Colonic mucosa (tissue), 4 donors: ENCODE data around the gene HEMK1. TPM values are rescaled to one million over a fixed set of nuclear protein-coding genes. Genes with fewer than 3 reads are reported as not detected.

Source experiments
- DNase-seq: peaks from one replicate; pipeline ENCODE4 v3.0.0-alpha.2; 2020
- H3K27ac ChIP-seq: fragments of 200-600 bp; one replicate; pipeline ENCODE4 v1.8.0; 2021
- H3K27me3 ChIP-seq: fragments of 200-600 bp; one replicate; pipeline ENCODE4 v1.8.0; 2021
- H3K36me3 ChIP-seq: fragments of 200-600 bp; one replicate; pipeline ENCODE4 v1.8.0; 2021
- H3K4me1 ChIP-seq: fragments of 200-600 bp; one replicate; pipeline ENCODE4 v1.8.0; 2021; ENCODE audit warnings: mild to moderate bottlenecking
- H3K4me3 ChIP-seq: fragments of 200-600 bp; one replicate; pipeline ENCODE4 v1.8.0; 2021
- H3K9ac ChIP-seq, 2 donors: one replicate each; pipeline ENCODE4 v1.7.0; 2013; ENCODE audit warnings: control low read depth in 2 of 2, low read depth in 2 of 2, low read length in 2 of 2
- H3K9me3 ChIP-seq: fragments of 200-600 bp; one replicate; pipeline ENCODE4 v1.8.0; 2021
- intact Hi-C: fragments of 100-400 bp; cut with DNase I; formaldehyde crosslinking; loops from one replicate; pipeline ENCODE4 v1.14.1; 2022
- total RNA-seq, 2 donors: library from RNA; stranded (reverse); fragmentation: NEBNext Ultra II Directional in 1 of 2; extraction: Animal tissue kit (Norgen Biotek cat#: 25700) in 1 of 2; gene quantifications; one replicate each; pipeline ENCODE4 v1.2.1, GENCODE V29; 2021
- TF ChIP-seq, protein P1 (sequence below): fragments of 200-600 bp; IDR thresholded peaks from one replicate; pipeline ENCODE4 v1.8.0; 2022; ENCODE audit warnings: antibody characterized with exemption, mild to moderate bottlenecking
- donor health status: healthy.
- donor health status: DM: no; HTN: no; CAD: no.
- donor health status: DM: no; HTN: no; CAD: no.

Gene HEMK1
- total RNA-seq, 2 donors from 2014 or later = 23.0 to 28.5 TPM

DNA sequence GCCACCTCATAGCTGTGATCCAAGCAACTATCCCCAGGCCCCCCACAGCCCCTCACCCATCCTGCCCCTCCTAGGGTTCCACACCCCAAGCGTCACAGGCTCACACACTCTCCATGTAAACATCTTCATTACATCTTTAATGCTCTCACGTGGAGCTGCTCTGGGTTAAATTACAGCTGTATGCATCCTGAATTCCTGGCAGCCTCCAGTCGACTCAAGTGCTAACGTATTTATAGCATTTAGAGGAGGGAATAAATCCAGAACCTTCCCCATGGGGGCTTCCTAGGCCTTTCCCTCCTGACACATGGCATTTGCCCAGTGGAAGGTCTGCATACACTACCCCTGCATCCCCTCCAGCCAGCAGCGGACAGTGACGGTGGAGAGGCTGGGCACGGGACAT, 11.4 kb upstream of the HEMK1 start:
- Histone ChIP-seq H3K27ac (no peak overlapping the region), H3K36me3 (no peaks in the 10 kb centered on the region), H3K9ac (no peak overlapping the region), H3K9me3 (no peaks in the 10 kb centered on the region), H3K4me1 (no peaks in the 10 kb centered on the region), H3K27me3 (no peaks in the 10 kb centered on the region), H3K4me3 (no peak overlapping the region)
- no peak for DNase-seq
- intact Hi-C loops = no loop called here
- TF ChIP-seq, protein P1, sequence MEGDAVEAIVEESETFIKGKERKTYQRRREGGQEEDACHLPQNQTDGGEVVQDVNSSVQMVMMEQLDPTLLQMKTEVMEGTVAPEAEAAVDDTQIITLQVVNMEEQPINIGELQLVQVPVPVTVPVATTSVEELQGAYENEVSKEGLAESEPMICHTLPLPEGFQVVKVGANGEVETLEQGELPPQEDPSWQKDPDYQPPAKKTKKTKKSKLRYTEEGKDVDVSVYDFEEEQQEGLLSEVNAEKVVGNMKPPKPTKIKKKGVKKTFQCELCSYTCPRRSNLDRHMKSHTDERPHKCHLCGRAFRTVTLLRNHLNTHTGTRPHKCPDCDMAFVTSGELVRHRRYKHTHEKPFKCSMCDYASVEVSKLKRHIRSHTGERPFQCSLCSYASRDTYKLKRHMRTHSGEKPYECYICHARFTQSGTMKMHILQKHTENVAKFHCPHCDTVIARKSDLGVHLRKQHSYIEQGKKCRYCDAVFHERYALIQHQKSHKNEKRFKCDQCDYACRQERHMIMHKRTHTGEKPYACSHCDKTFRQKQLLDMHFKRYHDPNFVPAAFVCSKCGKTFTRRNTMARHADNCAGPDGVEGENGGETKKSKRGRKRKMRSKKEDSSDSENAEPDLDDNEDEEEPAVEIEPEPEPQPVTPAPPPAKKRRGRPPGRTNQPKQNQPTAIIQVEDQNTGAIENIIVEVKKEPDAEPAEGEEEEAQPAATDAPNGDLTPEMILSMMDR = no peak

DNA sequence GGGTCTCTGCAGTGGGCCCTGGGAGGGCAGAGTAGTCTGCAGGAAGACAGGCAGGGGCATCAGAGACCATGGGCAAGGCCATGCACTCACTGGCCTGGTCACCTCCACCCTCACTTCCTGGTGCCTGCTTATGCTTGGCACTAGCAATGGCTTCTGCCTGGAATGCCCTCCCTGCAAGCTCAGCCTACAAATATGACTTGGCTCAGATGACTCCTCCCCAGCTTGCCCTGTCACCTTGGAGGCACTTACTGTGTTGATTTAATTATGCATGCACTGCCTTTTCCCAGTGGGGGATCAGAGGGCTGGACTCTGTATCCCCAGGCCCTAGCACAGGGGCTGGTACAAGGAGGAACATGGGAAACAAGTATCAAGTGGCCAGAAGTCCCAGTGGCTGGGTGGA, 9.6 kb upstream of the HEMK1 start:
- H3K9ac ChIP-seq = no peak overlapping the region
- no peak overlapping the region for H3K4me3 ChIP-seq
- intact Hi-C loops = no loop called here
- TF ChIP-seq, protein P1 = no peak
- H3K36me3 ChIP-seq = no peaks in the 10 kb centered on the region
- no peak overlapping the region for H3K27ac ChIP-seq
- no peak for DNase-seq
- no peaks in the 10 kb centered on the region for H3K4me1 ChIP-seq
- no peaks in the 10 kb centered on the region for H3K9me3 ChIP-seq
- H3K27me3 ChIP-seq = no peaks in the 10 kb centered on the region

DNA sequence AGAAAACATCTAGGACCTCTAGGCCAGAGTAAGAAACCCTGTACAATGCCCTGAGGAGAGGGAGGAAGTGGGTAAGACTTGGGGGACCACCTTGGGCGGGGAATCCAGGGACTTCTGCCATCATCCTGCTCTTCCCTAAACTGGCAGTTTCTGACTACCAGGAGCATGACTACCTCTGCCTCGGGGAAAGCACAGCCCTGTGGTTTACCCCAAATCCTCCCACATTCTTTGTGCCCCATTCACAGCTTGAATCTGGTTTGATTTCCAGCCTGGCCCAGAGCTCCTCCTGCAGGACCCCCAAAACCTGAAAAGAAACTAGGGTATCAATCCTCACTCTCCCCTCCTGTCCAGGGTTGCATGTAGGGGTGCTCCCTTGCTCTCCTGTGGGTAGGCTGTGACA, 6.5 kb upstream of the HEMK1 start:
- no peaks in the 10 kb centered on the region for H3K36me3 ChIP-seq
- H3K27me3 ChIP-seq = no peaks in the 10 kb centered on the region
- H3K4me1 ChIP-seq = no peaks in the 10 kb centered on the region
- no peak overlapping the region for H3K9ac ChIP-seq
- H3K4me3 ChIP-seq = no peak overlapping the region
- no peaks in the 10 kb centered on the region for H3K9me3 ChIP-seq
- intact Hi-C loops = no loop called here
- DNase-seq = no peak
- no peak overlapping the region for H3K27ac ChIP-seq
- TF ChIP-seq, protein P1 = no peak

DNA sequence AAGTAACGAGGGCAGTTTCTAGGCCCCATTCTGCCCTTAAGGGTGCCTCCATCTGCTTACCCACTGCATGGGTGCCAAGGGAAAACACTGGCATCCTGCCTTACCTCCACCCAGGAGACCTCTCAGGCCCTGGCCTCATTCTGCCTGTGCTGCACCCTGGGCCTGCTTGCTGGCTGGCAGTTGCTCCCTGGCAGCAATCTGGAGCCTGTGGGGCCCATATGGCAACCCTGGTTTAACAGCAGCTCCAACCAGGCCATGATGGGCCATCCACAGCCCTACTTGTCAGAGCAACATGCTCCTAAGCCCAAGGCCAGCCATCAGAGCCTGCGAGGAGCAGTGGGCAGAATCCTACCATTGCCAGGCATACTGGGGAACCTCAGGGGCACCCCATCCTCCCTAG, 5.5 kb upstream of the HEMK1 start:
- H3K4me1 ChIP-seq = no peaks in the 10 kb centered on the region
- intact Hi-C loops = no loop called here
- no peaks in the 10 kb centered on the region for H3K27me3 ChIP-seq
- H3K9me3 ChIP-seq = no peaks in the 10 kb centered on the region
- no peak overlapping the region for H3K9ac ChIP-seq
- no peak overlapping the region for H3K4me3 ChIP-seq
- H3K27ac ChIP-seq = no peak overlapping the region
- TF ChIP-seq, protein P1 = no peak
- no peak for DNase-seq
- no peaks in the 10 kb centered on the region for H3K36me3 ChIP-seq

DNA sequence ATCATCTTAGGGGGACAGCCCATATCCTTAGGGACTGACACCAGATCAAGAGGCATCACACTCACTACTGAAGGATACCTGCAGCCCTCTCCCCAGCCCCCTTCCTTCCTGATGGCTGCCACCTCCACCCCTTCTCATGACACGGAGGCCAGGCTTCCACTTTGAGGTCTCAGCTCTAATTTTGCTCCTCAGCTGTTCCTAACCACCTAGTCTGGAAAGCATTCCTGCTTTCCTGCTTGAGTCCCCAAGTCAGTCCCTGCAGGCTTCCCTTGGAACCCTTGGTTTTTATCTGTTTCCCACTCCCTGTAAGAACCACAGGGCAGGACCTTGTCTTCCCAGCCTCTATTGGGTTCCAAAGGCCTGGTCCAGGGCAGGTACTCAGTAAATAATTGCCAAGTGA, 5.0 kb upstream of the HEMK1 start:
- Histone ChIP-seq H3K9me3 (no peaks in the 10 kb centered on the region), H3K27ac (no peak overlapping the region), H3K36me3 (no peaks in the 10 kb centered on the region), H3K4me3 (no peak overlapping the region), H3K27me3 (no peaks in the 10 kb centered on the region), H3K4me1 (no peaks in the 10 kb centered on the region), H3K9ac (no peak overlapping the region)
- TF ChIP-seq, protein P1 = no peak
- intact Hi-C loops = no loop called here
- DNase-seq = no peak

DNA sequence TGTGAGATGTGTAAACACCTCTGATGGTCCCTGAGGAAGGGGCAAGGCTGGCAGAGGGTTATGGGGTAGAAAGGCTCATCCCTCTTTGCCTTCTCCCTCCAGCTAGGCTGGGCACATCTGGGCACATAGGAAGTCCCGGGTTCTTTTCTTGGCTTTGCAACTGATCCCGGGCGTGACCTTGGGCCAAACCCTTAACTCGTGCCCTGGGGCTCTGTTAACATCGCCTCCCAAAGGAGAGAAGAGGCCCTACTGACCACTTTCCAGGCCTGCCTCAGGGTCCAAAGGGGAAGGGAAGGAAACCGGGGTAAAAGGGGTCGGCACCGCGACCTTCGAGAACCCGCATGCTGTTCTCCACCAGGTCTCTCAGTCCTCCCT, 2.3 kb upstream of the HEMK1 start:
- H3K36me3 ChIP-seq = no peaks in the 10 kb centered on the region
- DNase-seq = no peak
- H3K27me3 ChIP-seq = no peaks in the 10 kb centered on the region
- TF ChIP-seq, protein P1 = no peak
- intact Hi-C loops = no loop called here
- peak overlapping the region; percentile 38 to 73 for H3K9ac ChIP-seq
- H3K9me3 ChIP-seq = no peaks in the 10 kb centered on the region
- H3K4me1 ChIP-seq = no peaks in the 10 kb centered on the region
- H3K27ac ChIP-seq = peak overlapping the region; percentile 82
- peak overlapping the region; percentile 54 for H3K4me3 ChIP-seq
